ENCODE measurements around the gene ENTPD8. TPM values are rescaled to one million over a fixed set of nuclear protein-coding genes. Genes with fewer than 3 reads are reported as not detected.

The ENTPD8 gene
- total RNA-seq, 1 donor: under 0.01 TPM

GRCh38 chr9:137393176-137394150, 47.7 kb downstream of the ENTPD8 start:
- H3K4me3 ChIP-seq (ENCODE audit: low read depth, low read length): no peak overlapping the region
- TF ChIP-seq CTCF (IDR thresholded peaks at IDR 0.05; ENCODE audit: insufficient read depth, low read depth, low read length): no peak
- no peak for DNase-seq (ENCODE audit: low read depth)

- DNase-seq (ENCODE audit: low read depth): no peak
- H3K4me3 ChIP-seq (ENCODE audit: low read depth, low read length): no peak overlapping the region
- no peak for TF ChIP-seq CTCF (IDR thresholded peaks at IDR 0.05; ENCODE audit: insufficient read depth, low read depth, low read length)
Measured at GRCh38 chr9:137392232-137393007, 48.7 kb downstream of the ENTPD8 start.

GRCh38 chr9:137391411-137391754, 49.8 kb downstream of the ENTPD8 start:
- TF ChIP-seq CTCF (IDR thresholded peaks at IDR 0.05; ENCODE audit: insufficient read depth, low read depth, low read length): no peak
- H3K4me3 ChIP-seq (ENCODE audit: low read depth, low read length): no peak overlapping the region
- no peak for DNase-seq (ENCODE audit: low read depth)

GRCh38 chr9:137390553-137391410, 50.4 kb downstream of the ENTPD8 start:
- DNase-seq (ENCODE audit: low read depth): no peak
- TF ChIP-seq CTCF (IDR thresholded peaks at IDR 0.05; ENCODE audit: insufficient read depth, low read depth, low read length): no peak
- no peak overlapping the region for H3K4me3 ChIP-seq (ENCODE audit: low read depth, low read length)

- no peak for TF ChIP-seq CTCF (IDR thresholded peaks at IDR 0.05; ENCODE audit: insufficient read depth, low read depth, low read length)
- no peak overlapping the region for H3K4me3 ChIP-seq (ENCODE audit: low read depth, low read length)
- DNase-seq (ENCODE audit: low read depth): no peak
Measured at GRCh38 chr9:137389428-137389746, 51.8 kb downstream of the ENTPD8 start.

- DNase-seq (ENCODE audit: low read depth): no peak
- H3K4me3 ChIP-seq (ENCODE audit: low read depth, low read length): no peak overlapping the region
- TF ChIP-seq CTCF (IDR thresholded peaks at IDR 0.05; ENCODE audit: insufficient read depth, low read depth, low read length): no peak
Measured at GRCh38 chr9:137388589-137389427, 52.3 kb downstream of the ENTPD8 start.

All from fibroblast of villous mesenchyme (primary cell).